SKM-1 treated with dmso at 0.1 percent for 144 hours (cell line): Measurements from ENCODE around the gene MEGF6.
"Not testable (repeated sequence)": the region's sequence is repeated elsewhere in the genome, so short reads cannot be mapped to it uniquely, and the experiment has no call there.

Experiments used
- DNase-seq: peaks from one replicate; lab custom pipeline; 2025; ENCODE audit not compliant: unreplicated experiment; lab: John Stamatoyannopoulos, UW

The MEGF6 gene

GRCh38 chr1:3594706-3595377 lies 16.5 kb downstream of the MEGF6 start:
- no peak for DNase-seq

DNA sequence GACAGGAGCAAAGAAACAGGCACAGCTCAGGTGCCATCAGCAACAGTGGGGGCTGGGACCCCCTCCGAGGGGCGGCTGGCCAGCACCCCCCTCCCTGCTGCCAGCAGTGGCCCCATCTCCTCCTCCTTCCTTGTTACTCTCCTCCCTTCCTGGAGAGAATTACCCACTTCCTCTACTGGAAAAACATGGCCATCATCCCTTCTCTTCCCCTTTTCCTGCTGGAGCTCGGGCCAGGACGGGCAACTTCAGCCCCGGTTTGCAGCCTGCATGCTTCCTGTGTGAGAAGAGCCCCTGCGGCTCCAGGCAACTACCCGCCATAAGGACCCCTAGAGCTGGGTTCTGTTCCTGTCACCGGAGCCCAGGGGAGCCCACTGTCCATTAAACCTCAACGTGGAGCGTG lies 17.6 kb downstream of the MEGF6 start:
- no peak for DNase-seq

GRCh38 chr1:3593334-3593733 lies 18.0 kb downstream of the MEGF6 start:
- no peak for DNase-seq

GRCh38 chr1:3590951-3591865 lies 20.1 kb downstream of the MEGF6 start:
- no peak for DNase-seq

GRCh38 chr1:3590139-3590763 lies 21.1 kb downstream of the MEGF6 start:
- DNase-seq = no peak

GRCh38 chr1:3588395-3588794 lies 22.9 kb downstream of the MEGF6 start:
- DNase-seq = no peak

DNA sequence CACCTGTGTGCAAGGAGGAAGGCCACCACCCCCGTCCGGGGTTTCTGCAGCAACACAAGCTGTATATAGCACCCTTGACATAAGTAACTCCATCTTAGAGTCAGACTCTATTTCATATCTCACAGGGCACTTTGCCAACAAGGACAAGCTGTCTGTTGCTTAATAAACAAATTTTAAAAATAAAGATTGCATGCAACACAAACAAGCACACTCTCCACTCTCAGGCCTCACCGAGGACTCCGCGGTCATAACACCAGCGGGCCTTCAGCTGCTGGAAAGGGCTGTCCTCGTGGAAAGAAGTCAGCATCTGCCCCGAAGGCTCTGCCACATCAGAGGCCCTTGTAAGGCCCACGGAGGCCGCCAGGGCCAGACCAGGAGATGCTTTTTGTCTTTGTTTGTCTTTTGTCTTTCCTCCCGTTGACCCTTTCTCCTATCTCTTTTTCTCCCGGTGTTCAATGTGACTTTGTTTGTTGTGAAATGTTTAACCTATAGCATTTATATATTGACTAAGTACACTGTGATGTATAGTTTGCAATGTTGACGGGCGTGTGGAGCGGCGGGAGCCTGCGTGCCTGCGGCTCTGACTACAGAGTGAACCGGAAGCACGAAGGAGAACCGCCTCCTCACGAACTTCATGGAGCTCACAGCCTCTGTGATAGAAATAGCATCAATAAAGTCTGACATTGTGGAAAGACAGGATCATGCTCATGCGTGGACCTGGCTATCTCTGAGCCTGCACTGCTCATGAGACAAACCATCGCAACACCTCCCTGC lies 24.1 kb downstream of the MEGF6 start:
- DNase-seq = no peak

GRCh38 chr1:3585940-3586568 lies 25.3 kb downstream of the MEGF6 start:
- DNase-seq = no peak

- DNase-seq = not testable (repeated sequence)
Measured at GRCh38 chr1:3585353-3585868, 25.9 kb downstream of the MEGF6 start.

GRCh38 chr1:3584915-3585314 lies 26.4 kb downstream of the MEGF6 start:
- no peak for DNase-seq

DNA sequence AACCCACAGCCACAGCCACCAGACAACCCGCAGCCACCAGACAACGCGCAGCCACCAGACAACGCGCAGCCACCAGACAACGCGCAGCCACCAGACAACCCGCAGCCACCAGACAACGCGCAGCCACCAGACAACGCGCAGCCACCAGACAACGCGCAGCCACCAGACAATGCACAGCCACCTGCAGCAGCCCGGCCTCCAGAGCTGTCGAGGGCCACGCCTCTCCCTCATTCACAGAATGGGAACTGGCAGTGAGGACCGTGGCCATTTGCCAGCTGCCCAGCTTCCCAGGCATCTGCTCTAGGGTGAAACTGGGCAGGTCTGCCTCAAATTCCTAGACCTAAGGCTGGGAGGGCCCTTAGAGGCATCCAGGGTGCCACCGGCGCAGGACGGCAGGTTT lies 27.6 kb downstream of the MEGF6 start:
- DNase-seq = not testable (repeated sequence)

GRCh38 chr1:3581296-3582036 lies 29.8 kb downstream of the MEGF6 start:
- no peak for DNase-seq

DNA sequence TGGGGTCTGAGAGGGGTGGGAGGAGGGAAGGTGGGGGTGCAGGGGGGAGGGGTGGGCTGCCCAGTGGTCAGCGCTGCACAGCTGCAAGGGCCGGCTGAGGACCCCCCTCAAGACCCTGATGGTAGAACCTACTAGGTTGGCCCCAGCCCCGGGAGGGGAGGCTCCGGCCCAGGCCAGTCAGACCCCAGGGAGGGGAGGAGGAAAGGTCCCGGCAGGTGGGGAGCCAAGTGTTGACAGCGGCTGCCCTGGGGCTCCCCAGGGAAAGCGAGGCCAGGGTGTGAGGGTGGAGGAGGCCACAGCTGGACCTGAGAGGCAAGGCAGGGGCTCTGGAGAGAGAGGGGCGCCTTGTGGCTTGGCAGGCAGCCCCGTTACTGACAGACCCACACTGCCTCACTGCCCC lies 31.1 kb downstream of the MEGF6 start:
- DNase-seq = no peak

DNA sequence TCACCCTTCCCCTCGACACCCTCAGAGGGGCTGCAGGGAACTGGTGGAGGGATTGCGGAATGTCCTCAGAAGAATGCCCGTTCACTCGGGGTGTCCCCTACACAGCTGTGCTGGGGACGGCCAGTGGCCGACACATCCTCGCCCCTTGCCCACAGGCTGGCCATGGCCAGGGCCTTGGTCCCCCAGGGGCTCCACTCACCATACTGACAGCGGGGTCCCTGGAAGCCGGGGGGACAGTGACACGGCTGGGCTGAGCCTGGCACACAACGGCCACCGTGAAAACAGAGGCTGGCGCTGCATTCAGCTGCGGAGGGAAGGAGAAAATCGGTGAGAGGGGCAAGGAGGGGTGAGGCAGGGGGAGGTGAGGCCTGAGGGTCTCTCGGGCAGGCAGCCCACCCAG lies 31.7 kb downstream of the MEGF6 start:
- no peak for DNase-seq

DNA sequence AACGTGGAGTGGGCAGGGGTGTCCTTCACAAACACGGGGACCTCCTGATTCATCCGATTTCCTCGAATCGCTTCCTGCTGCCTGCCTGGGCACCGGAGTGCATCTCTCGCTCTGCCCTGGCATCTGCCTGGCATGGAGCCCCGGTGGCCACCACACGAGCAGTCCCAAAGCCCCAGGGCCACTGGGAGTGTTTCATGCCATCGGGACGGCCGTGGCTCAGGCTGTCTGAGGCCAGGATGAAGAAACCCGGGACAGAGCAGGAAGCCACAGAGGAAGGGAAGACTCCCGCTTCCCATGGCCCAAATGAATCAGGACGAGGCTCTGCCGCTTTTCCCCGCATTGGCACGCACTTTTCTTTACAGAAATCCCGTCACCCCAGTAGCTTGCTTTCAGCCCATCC lies 32.4 kb downstream of the MEGF6 start:
- no peak for DNase-seq

DNA sequence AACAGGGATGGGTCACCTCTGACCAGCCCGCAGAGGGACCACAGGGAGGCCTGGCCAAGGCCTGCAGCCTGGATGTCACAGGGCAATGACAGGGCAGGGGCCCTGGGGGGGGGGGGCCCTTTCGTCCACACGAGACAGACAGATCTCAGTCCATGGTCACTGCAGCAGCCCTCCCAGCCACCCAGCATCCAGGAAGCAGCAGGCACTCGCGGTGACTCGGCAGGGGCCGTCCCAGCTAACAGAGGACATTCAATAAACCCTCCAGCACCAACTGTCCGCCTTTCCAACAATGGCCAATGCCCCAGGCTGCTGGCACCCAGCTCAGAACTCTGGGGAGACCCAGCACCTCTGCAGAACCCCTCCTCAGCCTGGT lies 32.9 kb downstream of the MEGF6 start:
- no peak for DNase-seq

- DNase-seq = no peak
Measured at GRCh38 chr1:3577711-3578432, 33.4 kb downstream of the MEGF6 start.

GRCh38 chr1:3577300-3577699 lies 34.0 kb downstream of the MEGF6 start:
- DNase-seq = no peak

- DNase-seq = no peak
Measured at GRCh38 chr1:3575993-3576392, 35.3 kb downstream of the MEGF6 start.
